Measurements from ENCODE around the gene PTPRR.

DNA sequence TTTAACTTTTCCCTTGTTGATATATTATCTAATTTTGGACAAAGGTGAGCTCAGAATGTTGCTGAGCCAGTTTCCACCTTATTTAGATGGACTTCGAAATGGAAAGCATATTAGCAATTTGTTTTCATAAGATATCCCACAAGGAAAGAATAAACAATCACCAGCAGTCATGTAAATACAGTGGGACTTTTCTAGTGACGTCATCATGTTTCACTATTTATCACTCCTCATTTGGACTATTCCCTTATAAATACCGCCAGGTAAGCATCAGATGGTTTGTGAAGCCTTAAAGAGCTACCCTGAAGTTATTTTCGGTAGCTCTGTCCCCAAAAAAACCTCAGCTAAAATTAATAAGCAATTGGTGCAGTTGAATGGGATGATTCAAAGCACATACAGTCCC lies 110.7 kb downstream of the PTPRR start:
- TF ChIP-seq, protein P1, sequence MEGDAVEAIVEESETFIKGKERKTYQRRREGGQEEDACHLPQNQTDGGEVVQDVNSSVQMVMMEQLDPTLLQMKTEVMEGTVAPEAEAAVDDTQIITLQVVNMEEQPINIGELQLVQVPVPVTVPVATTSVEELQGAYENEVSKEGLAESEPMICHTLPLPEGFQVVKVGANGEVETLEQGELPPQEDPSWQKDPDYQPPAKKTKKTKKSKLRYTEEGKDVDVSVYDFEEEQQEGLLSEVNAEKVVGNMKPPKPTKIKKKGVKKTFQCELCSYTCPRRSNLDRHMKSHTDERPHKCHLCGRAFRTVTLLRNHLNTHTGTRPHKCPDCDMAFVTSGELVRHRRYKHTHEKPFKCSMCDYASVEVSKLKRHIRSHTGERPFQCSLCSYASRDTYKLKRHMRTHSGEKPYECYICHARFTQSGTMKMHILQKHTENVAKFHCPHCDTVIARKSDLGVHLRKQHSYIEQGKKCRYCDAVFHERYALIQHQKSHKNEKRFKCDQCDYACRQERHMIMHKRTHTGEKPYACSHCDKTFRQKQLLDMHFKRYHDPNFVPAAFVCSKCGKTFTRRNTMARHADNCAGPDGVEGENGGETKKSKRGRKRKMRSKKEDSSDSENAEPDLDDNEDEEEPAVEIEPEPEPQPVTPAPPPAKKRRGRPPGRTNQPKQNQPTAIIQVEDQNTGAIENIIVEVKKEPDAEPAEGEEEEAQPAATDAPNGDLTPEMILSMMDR (IDR thresholded peaks at IDR 0.05; ENCODE audit: low read depth, low read length): no peak
- TF ChIP-seq POLR2A (IDR thresholded peaks at IDR 0.05; ENCODE audit: extremely low read depth, insufficient read length): no peak
- TF ChIP-seq, protein P2, sequence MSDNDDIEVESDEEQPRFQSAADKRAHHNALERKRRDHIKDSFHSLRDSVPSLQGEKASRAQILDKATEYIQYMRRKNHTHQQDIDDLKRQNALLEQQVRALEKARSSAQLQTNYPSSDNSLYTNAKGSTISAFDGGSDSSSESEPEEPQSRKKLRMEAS (IDR thresholded peaks at IDR 0.05; ENCODE audit: low read depth, low read length): no peak
- no peak for TF ChIP-seq MYC (IDR thresholded peaks at IDR 0.05; ENCODE audit: low read depth, low read length)
